GM23338 (cell line): Measurements from ENCODE around the gene MCCC1. TPM values are rescaled to one million over a fixed set of nuclear protein-coding genes. Genes with fewer than 3 reads are reported as not detected.

Source experiments
- ATAC-seq: fragments of 200-7000 bp; cut with Tn5 transposase; 3 replicates; pipeline ENCODE4 v1.9.1; 2020
- DNase-seq: peaks from one replicate; pipeline ENCODE4 v3.0.0-alpha.2; 2015; ENCODE audit warnings: low spot score
- H2AFZ ChIP-seq: fragments of 200-600 bp; sonication (generic); 2 replicates; pipeline ENCODE4 v1.8.0; 2016; ENCODE audit warnings: antibody characterized with exemption, mild to moderate bottlenecking, moderate library complexity
- H3F3A ChIP-seq: fragments of 200-600 bp; sonication (generic); replicated peaks from 2 replicates; pipeline ENCODE4 v1.8.0; 2017; ENCODE audit warnings: antibody characterized with exemption, mixed run types, low read depth
- H3K27ac ChIP-seq: fragments of 200-600 bp; sonication (generic); 2 replicates; pipeline ENCODE4 v1.6.1; 2016; ENCODE audit warnings: low read depth
- H3K27me3 ChIP-seq: fragments of 200-600 bp; sonication (generic); 2 replicates; pipeline ENCODE4 v1.8.0; 2016; ENCODE audit warnings: mild to moderate bottlenecking, mixed run types, moderate library complexity; ENCODE audit not compliant: insufficient read depth
- H3K36me3 ChIP-seq: fragments of 200-600 bp; sonication (generic); 2 replicates; pipeline ENCODE4 v1.8.0; 2016; ENCODE audit warnings: mild to moderate bottlenecking; ENCODE audit not compliant: insufficient read depth
- H3K4me1 ChIP-seq: fragments of 200-600 bp; sonication (generic); 2 replicates; pipeline ENCODE4 v1.8.0; 2016; ENCODE audit warnings: mild to moderate bottlenecking, moderate library complexity; ENCODE audit not compliant: insufficient read depth
- H3K4me2 ChIP-seq: fragments of 200-600 bp; sonication (generic); 2 replicates; pipeline ENCODE4 v1.7.1; 2017; ENCODE audit warnings: mixed run types
- H3K4me3 ChIP-seq: fragments of 200-600 bp; sonication (generic); 2 replicates; pipeline ENCODE4 v1.6.1; 2016; ENCODE audit warnings: mixed run types
- H3K79me2 ChIP-seq: fragments of 200-600 bp; sonication (generic); replicated peaks from 2 replicates; pipeline ENCODE4 v1.8.0; 2017; ENCODE audit warnings: mild to moderate bottlenecking; ENCODE audit not compliant: insufficient read depth
- H3K9me2 ChIP-seq: fragments of 200-600 bp; sonication (generic); 2 replicates; pipeline ENCODE4 v1.8.0; 2017; ENCODE audit not compliant: insufficient read depth
- H4K20me1 ChIP-seq: fragments of 200-600 bp; sonication (generic); replicated peaks from 2 replicates; pipeline ENCODE4 v1.8.0; 2017; ENCODE audit warnings: mild to moderate bottlenecking; ENCODE audit not compliant: insufficient read depth
- H3K27ac Mint-ChIP-seq: 2 replicates; pipeline ENCODE4 v1.8.0; 2020; ENCODE audit warnings: inconsistent platforms, mild to moderate bottlenecking, moderate library complexity, mixed read lengths
- H3K27me3 Mint-ChIP-seq: 3 replicates; pipeline ENCODE4 v1.8.0; 2022; ENCODE audit warnings: low read depth, mild to moderate bottlenecking, moderate library complexity, mixed read lengths, inconsistent platforms; ENCODE audit not compliant: insufficient read depth, poor library complexity
- H3K36me3 Mint-ChIP-seq: 3 replicates; pipeline ENCODE4 v1.8.0; 2021; ENCODE audit warnings: low read depth, mild to moderate bottlenecking, inconsistent platforms, moderate library complexity, mixed read lengths
- H3K4me1 Mint-ChIP-seq: 3 replicates; pipeline ENCODE4 v1.8.0; 2020; ENCODE audit warnings: mild to moderate bottlenecking, inconsistent platforms, mixed read lengths
- H3K4me3 Mint-ChIP-seq: 3 replicates; pipeline ENCODE4 v1.8.0; 2021; ENCODE audit warnings: moderate library complexity, mild to moderate bottlenecking, inconsistent platforms, mixed read lengths
- H3K9me3 Mint-ChIP-seq: 3 replicates; pipeline ENCODE4 v1.8.0; 2020; ENCODE audit warnings: moderate library complexity, mild to moderate bottlenecking, inconsistent platforms, mixed read lengths
- CREB1 ChIP-seq: fragments of 250-450 bp; sonication (Bioruptor Pico); IDR thresholded peaks from 2 replicates; pipeline ENCODE4 v1.5.0; 2020; ENCODE audit warnings: low read depth, mild to moderate bottlenecking, moderate library complexity
- JUNB ChIP-seq: IDR thresholded peaks from one replicate; pipeline ENCODE4 v1.6.1; 2016; ENCODE audit warnings: antibody characterized with exemption; ENCODE audit not compliant: unreplicated experiment
- NANOG ChIP-seq: IDR thresholded peaks from 2 replicates; pipeline ENCODE4 v1.6.1; 2016; ENCODE audit warnings: antibody characterized with exemption, borderline replicate concordance
- POLR2AphosphoS5 ChIP-seq: IDR thresholded peaks from 2 replicates; pipeline ENCODE4 v1.6.1; 2016; ENCODE audit warnings: antibody characterized with exemption, low read depth
- ZNF331 ChIP-seq: fragments of 250-450 bp; sonication (Bioruptor Pico); IDR thresholded peaks from 2 replicates; pipeline ENCODE4 v1.5.0; 2020; ENCODE audit warnings: low read depth, mild to moderate bottlenecking, moderate library complexity
- polyA plus RNA-seq: library from polyadenylated mRNA; unstranded; fragments of >200 nt; fragmentation: Nextera tagmentation; extraction: Ambion mirVana; gene quantifications from 2 replicates; pipeline ENCODE4 v1.2.1, GENCODE V29; 2016
- total RNA-seq: library from RNA; depleted of rRNA; stranded (reverse); fragments of >200 nt; shearing (Covaris generic); gene quantifications from 2 replicates; pipeline ENCODE4 v1.2.3, GENCODE V29; 2014
- TF ChIP-seq, protein P1 (sequence below): IDR thresholded peaks from one replicate; pipeline ENCODE4 v1.6.1; 2018; ENCODE audit warnings: antibody characterized with exemption; ENCODE audit not compliant: unreplicated experiment
- TF ChIP-seq, protein P2 (sequence below), 2 experiments: fragments of 200-600 bp in 1 of 2; sonication (generic) in 1 of 2; conservative IDR thresholded peaks; 2 replicates each; pipeline versions ENCODE4 v1.5.1 to v1.6.1; 2016 to 2017; ENCODE audit warnings: antibody characterized with exemption in 2 of 2, low read depth in 2 of 2, mild to moderate bottlenecking in 2 of 2, moderate library complexity in 1 of 2
- TF ChIP-seq, protein P3 (sequence below): IDR thresholded peaks from 2 replicates; pipeline ENCODE4 v1.6.1; 2016; ENCODE audit warnings: antibody characterized with exemption
- TF ChIP-seq, protein P4 (sequence below): fragments of 250-450 bp; sonication (Bioruptor Pico); IDR thresholded peaks from 2 replicates; pipeline ENCODE4 v1.5.0; 2020; ENCODE audit warnings: mild to moderate bottlenecking, moderate library complexity

The MCCC1 gene
- total and polyA plus RNA-seq, 2 experiments from 2014 or later: 20.2 to 24.2 TPM

DNA sequence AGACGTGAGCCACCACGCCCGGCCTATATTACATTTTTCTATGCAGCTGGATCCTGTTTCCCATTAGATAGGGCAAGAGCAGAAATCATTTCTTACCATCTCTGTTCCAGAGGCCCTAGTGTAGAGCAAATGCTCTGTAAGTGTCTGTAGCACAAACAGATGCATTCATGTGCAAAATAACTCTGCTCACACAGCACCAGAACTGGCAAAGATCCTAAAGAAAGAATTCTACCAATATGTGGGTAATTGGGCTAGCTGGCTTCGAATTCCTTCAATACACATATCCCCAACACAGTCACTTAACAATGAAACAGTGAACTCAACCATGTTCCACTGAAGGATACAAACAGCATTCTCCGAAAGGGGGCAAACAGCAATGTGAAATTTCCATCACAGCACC, 86.2 kb downstream of the MCCC1 start (continued):
- TF ChIP-seq, protein P1, sequence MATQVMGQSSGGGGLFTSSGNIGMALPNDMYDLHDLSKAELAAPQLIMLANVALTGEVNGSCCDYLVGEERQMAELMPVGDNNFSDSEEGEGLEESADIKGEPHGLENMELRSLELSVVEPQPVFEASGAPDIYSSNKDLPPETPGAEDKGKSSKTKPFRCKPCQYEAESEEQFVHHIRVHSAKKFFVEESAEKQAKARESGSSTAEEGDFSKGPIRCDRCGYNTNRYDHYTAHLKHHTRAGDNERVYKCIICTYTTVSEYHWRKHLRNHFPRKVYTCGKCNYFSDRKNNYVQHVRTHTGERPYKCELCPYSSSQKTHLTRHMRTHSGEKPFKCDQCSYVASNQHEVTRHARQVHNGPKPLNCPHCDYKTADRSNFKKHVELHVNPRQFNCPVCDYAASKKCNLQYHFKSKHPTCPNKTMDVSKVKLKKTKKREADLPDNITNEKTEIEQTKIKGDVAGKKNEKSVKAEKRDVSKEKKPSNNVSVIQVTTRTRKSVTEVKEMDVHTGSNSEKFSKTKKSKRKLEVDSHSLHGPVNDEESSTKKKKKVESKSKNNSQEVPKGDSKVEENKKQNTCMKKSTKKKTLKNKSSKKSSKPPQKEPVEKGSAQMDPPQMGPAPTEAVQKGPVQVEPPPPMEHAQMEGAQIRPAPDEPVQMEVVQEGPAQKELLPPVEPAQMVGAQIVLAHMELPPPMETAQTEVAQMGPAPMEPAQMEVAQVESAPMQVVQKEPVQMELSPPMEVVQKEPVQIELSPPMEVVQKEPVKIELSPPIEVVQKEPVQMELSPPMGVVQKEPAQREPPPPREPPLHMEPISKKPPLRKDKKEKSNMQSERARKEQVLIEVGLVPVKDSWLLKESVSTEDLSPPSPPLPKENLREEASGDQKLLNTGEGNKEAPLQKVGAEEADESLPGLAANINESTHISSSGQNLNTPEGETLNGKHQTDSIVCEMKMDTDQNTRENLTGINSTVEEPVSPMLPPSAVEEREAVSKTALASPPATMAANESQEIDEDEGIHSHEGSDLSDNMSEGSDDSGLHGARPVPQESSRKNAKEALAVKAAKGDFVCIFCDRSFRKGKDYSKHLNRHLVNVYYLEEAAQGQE: no peak

DNA sequence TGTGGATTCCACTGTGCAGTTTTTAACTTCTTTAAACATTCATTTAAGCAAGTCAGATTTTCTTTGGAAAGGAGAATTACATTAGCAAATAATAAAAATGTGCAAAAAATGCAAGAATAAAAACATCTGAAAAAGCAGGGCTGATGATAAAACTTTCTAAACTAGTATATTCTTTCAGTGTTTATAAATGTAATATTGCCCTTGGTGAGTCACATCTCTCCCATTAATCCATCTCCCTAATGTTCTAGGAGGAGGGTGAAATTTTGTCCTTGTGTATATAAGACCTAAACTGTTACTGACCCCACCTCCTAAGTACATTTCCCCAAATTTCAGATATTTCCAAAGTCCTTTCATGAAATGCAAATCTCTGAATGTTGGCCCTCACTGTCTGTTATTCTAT, 90.5 kb downstream of the MCCC1 start:
- Histone ChIP-seq H3K4me2 (no peak overlapping the region), H3K27ac (no peak overlapping the region), H3F3A (no peaks in the 10 kb centered on the region), H3K4me3 (no peak overlapping the region), H4K20me1 (no peaks in the 10 kb centered on the region), H2AFZ (no peak overlapping the region), H3K9me2 (no peaks in the 10 kb centered on the region), H3K36me3 (no peaks in the 10 kb centered on the region), H3K79me2 (no peaks in the 10 kb centered on the region), H3K27me3 (no peaks in the 10 kb centered on the region), H3K4me1 (peaks cover 21% of the 10 kb centered on the region)
- ATAC-seq (no peak), DNase-seq (no peak)
- Mint-ChIP-seq H3K27me3 (peaks cover 2% of the 10 kb centered on the region), H3K9me3 (no peaks in the 10 kb centered on the region), H3K27ac (no peak overlapping the region), H3K4me3 (no peak overlapping the region), H3K4me1 (peaks cover 26% of the 10 kb centered on the region), H3K36me3 (peaks cover 1% of the 10 kb centered on the region; the same call in 1 of the 3 replicates)
- no peak for TF ChIP-seq CREB1 (CRISPR knock-in tag)
- no peak for TF ChIP-seq JUNB
- TF ChIP-seq, protein P1: no peak
- no peak for TF ChIP-seq NANOG
- TF ChIP-seq, protein P2, sequence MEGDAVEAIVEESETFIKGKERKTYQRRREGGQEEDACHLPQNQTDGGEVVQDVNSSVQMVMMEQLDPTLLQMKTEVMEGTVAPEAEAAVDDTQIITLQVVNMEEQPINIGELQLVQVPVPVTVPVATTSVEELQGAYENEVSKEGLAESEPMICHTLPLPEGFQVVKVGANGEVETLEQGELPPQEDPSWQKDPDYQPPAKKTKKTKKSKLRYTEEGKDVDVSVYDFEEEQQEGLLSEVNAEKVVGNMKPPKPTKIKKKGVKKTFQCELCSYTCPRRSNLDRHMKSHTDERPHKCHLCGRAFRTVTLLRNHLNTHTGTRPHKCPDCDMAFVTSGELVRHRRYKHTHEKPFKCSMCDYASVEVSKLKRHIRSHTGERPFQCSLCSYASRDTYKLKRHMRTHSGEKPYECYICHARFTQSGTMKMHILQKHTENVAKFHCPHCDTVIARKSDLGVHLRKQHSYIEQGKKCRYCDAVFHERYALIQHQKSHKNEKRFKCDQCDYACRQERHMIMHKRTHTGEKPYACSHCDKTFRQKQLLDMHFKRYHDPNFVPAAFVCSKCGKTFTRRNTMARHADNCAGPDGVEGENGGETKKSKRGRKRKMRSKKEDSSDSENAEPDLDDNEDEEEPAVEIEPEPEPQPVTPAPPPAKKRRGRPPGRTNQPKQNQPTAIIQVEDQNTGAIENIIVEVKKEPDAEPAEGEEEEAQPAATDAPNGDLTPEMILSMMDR (conservative IDR thresholded peaks at IDR 0.05; ENCODE audit: low read depth in 2 of 2): no peak
- TF ChIP-seq, protein P3, sequence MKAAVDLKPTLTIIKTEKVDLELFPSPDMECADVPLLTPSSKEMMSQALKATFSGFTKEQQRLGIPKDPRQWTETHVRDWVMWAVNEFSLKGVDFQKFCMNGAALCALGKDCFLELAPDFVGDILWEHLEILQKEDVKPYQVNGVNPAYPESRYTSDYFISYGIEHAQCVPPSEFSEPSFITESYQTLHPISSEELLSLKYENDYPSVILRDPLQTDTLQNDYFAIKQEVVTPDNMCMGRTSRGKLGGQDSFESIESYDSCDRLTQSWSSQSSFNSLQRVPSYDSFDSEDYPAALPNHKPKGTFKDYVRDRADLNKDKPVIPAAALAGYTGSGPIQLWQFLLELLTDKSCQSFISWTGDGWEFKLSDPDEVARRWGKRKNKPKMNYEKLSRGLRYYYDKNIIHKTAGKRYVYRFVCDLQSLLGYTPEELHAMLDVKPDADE: no peak
- no peak for TF ChIP-seq ZNF331 (CRISPR knock-in tag)
- TF ChIP-seq, protein P4, sequence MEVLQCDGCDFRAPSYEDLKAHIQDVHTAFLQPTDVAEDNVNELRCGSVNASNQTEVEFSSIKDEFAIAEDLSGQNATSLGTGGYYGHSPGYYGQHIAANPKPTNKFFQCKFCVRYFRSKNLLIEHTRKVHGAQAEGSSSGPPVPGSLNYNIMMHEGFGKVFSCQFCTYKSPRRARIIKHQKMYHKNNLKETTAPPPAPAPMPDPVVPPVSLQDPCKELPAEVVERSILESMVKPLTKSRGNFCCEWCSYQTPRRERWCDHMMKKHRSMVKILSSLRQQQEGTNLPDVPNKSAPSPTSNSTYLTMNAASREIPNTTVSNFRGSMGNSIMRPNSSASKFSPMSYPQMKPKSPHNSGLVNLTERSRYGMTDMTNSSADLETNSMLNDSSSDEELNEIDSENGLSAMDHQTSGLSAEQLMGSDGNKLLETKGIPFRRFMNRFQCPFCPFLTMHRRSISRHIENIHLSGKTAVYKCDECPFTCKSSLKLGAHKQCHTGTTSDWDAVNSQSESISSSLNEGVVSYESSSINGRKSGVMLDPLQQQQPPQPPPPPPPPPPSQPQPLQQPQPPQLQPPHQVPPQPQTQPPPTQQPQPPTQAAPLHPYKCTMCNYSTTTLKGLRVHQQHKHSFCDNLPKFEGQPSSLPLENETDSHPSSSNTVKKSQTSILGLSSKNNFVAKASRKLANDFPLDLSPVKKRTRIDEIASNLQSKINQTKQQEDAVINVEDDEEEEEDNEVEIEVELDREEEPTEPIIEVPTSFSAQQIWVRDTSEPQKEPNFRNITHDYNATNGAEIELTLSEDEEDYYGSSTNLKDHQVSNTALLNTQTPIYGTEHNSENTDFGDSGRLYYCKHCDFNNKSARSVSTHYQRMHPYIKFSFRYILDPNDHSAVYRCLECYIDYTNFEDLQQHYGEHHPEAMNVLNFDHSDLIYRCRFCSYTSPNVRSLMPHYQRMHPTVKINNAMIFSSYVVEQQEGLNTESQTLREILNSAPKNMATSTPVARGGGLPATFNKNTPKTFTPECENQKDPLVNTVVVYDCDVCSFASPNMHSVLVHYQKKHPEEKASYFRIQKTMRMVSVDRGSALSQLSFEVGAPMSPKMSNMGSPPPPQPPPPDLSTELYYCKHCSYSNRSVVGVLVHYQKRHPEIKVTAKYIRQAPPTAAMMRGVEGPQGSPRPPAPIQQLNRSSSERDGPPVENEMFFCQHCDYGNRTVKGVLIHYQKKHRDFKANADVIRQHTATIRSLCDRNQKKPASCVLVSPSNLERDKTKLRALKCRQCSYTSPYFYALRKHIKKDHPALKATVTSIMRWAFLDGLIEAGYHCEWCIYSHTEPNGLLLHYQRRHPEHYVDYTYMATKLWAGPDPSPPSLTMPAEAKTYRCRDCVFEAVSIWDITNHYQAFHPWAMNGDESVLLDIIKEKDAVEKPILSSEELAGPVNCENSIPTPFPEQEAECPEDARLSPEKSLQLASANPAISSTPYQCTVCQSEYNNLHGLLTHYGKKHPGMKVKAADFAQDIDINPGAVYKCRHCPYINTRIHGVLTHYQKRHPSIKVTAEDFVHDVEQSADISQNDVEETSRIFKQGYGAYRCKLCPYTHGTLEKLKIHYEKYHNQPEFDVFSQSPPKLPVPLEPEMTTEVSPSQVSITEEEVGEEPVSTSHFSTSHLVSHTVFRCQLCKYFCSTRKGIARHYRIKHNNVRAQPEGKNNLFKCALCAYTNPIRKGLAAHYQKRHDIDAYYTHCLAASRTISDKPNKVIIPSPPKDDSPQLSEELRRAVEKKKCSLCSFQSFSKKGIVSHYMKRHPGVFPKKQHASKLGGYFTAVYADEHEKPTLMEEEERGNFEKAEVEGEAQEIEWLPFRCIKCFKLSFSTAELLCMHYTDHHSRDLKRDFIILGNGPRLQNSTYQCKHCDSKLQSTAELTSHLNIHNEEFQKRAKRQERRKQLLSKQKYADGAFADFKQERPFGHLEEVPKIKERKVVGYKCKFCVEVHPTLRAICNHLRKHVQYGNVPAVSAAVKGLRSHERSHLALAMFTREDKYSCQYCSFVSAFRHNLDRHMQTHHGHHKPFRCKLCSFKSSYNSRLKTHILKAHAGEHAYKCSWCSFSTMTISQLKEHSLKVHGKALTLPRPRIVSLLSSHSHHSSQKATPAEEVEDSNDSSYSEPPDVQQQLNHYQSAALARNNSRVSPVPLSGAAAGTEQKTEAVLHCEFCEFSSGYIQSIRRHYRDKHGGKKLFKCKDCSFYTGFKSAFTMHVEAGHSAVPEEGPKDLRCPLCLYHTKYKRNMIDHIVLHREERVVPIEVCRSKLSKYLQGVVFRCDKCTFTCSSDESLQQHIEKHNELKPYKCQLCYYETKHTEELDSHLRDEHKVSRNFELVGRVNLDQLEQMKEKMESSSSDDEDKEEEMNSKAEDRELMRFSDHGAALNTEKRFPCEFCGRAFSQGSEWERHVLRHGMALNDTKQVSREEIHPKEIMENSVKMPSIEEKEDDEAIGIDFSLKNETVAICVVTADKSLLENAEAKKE (CRISPR knock-in tag): no peak
- no peak for TF ChIP-seq POLR2AphosphoS5
